Measurements from ENCODE around the gene GIPC1.
A peak's percentile ranks its signal among the peaks of the same experiment; 100 is the strongest.

The GIPC1 gene

GRCh38 chr19:14479309-14479974, 16.5 kb downstream of the GIPC1 start:
- Histone ChIP-seq H3K27me3 (ENCODE audit: control insufficient read depth, insufficient read depth, low read length) (peaks cover 10% of the 10 kb centered on the region), H3K4me3 (ENCODE audit: low read length) (no peak overlapping the region), H3K9ac (ENCODE audit: low read length) (no peak overlapping the region), H3K36me3 (ENCODE audit: control insufficient read depth, insufficient read depth, low read length) (peaks cover 12% of the 10 kb centered on the region), H3K9me3 (ENCODE audit: control insufficient read depth, low read length) (no peaks in the 10 kb centered on the region), H3K4me1 (ENCODE audit: control insufficient read depth, insufficient read depth, low read length) (peaks cover 27% of the 10 kb centered on the region)

DNA sequence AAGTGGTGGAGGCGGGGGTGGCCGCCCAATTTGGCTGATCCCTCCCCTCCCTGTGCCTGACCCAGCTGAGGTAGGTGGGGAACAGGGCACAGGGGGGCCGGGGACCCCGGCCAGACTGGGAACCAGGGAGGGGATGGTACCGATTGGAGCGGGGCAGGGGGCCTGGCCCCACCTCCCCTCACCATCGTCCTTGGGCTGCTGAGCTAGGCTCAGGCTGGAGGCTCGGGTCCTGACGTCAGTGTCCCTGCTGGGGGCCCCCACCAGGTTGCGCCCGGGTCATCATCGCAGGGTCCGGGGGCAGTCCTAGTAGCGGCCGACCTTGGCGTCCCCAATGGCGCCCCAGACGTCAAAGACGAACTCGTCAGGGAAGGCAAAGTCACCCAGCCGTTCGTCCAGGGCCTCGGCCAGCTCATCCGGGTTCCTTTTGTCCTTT, 17.8 kb downstream of the GIPC1 start:
- Histone ChIP-seq H3K4me1 (ENCODE audit: control insufficient read depth, insufficient read depth, low read length) (peaks cover 34% of the 10 kb centered on the region), H3K27me3 (ENCODE audit: control insufficient read depth, insufficient read depth, low read length) (peaks cover 19% of the 10 kb centered on the region), H3K9me3 (ENCODE audit: control insufficient read depth, low read length) (no peaks in the 10 kb centered on the region), H3K4me3 (ENCODE audit: low read length) (no peak overlapping the region), H3K9ac (ENCODE audit: low read length) (no peak overlapping the region), H3K36me3 (ENCODE audit: control insufficient read depth, insufficient read depth, low read length) (peaks cover 12% of the 10 kb centered on the region)

DNA sequence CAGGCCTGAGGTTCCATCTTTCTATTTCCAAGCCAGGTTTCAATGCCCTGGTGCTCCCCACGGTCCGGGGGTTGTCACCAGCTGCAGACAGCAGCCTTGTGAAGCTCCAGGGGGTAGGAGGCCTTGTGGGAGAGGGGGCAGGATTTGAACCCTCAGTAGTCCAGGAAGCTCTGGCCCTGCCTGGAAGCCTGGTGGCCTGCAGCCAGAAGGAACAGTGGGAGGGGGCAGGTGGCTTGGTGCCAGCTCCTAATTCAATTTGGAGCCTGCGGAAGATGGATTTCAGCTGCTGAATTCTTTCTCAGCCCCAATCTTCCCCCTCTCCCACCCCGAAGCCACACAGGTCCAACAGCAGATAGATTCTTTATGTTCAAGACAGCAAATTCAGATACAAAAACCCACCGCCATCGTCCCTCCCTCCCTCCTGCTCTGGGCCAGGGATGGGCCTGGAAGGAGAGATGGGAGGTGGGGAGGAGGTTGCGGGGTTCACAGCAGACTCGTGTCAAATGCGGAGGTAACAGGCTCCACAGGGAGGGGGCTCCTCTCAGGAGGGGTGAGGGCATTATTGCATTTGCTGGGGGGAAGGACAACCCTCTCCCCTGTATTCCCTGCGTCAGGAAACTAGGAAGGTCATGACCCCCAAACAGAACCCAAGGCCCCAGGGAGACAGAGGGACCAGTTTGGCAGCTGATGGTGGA, 18.4 kb downstream of the GIPC1 start:
- H3K4me1 ChIP-seq (ENCODE audit: control insufficient read depth, insufficient read depth, low read length) = peaks cover 37% of the 10 kb centered on the region
- H3K36me3 ChIP-seq (ENCODE audit: control insufficient read depth, insufficient read depth, low read length) = peaks cover 12% of the 10 kb centered on the region
- H3K9ac ChIP-seq (ENCODE audit: low read length) = no peak overlapping the region
- no peaks in the 10 kb centered on the region for H3K9me3 ChIP-seq (ENCODE audit: control insufficient read depth, low read length)
- H3K27me3 ChIP-seq (ENCODE audit: control insufficient read depth, insufficient read depth, low read length) = peaks cover 25% of the 10 kb centered on the region
- H3K4me3 ChIP-seq (ENCODE audit: low read length) = no peak overlapping the region

DNA sequence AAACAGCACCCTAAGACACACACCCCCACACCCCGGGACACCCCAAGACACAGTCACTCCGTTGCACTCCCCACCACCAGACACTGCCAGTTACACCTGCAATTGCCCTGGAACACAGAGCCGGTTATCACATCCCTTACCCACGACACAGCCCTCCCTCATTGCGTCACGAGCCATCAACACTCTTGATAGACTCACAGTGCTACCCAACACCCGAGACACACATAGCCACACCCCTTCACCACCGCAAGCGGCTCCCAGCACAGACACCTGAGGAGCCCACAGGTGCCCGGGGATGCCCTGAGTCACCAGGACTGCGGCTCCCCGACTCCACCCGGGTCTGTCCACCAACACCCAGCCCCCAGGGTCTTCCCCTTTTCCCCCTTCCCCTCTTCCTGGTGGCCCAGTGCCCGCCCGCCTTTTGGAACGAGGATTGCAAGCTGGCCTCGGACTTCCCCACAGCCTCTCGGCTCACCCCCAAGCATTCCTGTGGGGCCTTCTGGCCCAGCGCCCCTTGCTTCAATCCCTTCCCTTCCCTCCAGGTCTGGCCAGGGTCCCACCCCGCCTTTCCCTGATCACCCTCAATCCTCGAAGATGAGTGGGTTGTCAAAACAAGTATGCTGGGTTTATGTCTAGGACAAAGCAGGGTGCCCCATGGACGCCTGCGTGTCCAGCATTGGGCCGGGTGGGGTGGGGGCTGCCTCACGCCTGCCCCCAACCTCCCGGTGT, 19.1 kb downstream of the GIPC1 start:
- Histone ChIP-seq H3K9ac (ENCODE audit: low read length) (no peak overlapping the region), H3K9me3 (ENCODE audit: control insufficient read depth, low read length) (no peaks in the 10 kb centered on the region), H3K27me3 (ENCODE audit: control insufficient read depth, insufficient read depth, low read length) (peaks cover 29% of the 10 kb centered on the region), H3K4me1 (ENCODE audit: control insufficient read depth, insufficient read depth, low read length) (peaks cover 43% of the 10 kb centered on the region), H3K4me3 (ENCODE audit: low read length) (no peak overlapping the region), H3K36me3 (ENCODE audit: control insufficient read depth, insufficient read depth, low read length) (peaks cover 12% of the 10 kb centered on the region)

DNA sequence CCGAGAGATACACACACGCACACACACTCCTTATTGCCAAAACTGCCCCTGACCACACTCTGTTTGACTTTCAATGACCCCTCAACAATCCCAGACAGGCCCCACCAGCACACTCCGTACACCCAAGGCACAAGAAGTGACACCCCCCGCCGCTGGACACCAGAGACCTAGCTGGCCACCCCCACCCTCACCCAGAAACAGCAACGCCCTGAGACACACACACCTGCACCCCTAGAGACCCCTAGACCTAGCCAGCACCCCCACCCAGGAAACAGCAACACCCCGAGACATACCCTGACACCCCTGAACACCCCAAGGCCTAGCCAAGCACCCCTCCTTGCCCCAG, 19.6 kb downstream of the GIPC1 start:
- no peaks in the 10 kb centered on the region for H3K9me3 ChIP-seq (ENCODE audit: control insufficient read depth, low read length)
- peaks cover 29% of the 10 kb centered on the region for H3K27me3 ChIP-seq (ENCODE audit: control insufficient read depth, insufficient read depth, low read length)
- H3K36me3 ChIP-seq (ENCODE audit: control insufficient read depth, insufficient read depth, low read length) = peaks cover 12% of the 10 kb centered on the region
- no peak overlapping the region for H3K4me3 ChIP-seq (ENCODE audit: low read length)
- H3K4me1 ChIP-seq (ENCODE audit: control insufficient read depth, insufficient read depth, low read length) = peaks cover 43% of the 10 kb centered on the region
- H3K9ac ChIP-seq (ENCODE audit: low read length) = no peak overlapping the region

GRCh38 chr19:14475251-14476073, 20.5 kb downstream of the GIPC1 start, which contains the start of gene PTGER1:
TSS of gene PTGER1 (minus strand) at chr19:14475354. CDS start at chr19:14474320, 1,034 bp downstream.
- Histone ChIP-seq H3K36me3 (ENCODE audit: control insufficient read depth, insufficient read depth, low read length) (peaks cover 10% of the 10 kb centered on the region), H3K4me3 (ENCODE audit: low read length) (no peak within 1 kb of the TSS), H3K9me3 (ENCODE audit: control insufficient read depth, low read length) (no peaks in the 10 kb centered on the region), H3K9ac (ENCODE audit: low read length) (peak within 1 kb of the TSS; percentile 7), H3K4me1 (ENCODE audit: control insufficient read depth, insufficient read depth, low read length) (peaks cover 43% of the 10 kb centered on the region), H3K27me3 (ENCODE audit: control insufficient read depth, insufficient read depth, low read length) (peaks cover 29% of the 10 kb centered on the region)

GRCh38 chr19:14474827-14475226, 21.1 kb downstream of the GIPC1 start:
- no peaks in the 10 kb centered on the region for H3K9me3 ChIP-seq (ENCODE audit: control insufficient read depth, low read length)
- peaks cover 29% of the 10 kb centered on the region for H3K27me3 ChIP-seq (ENCODE audit: control insufficient read depth, insufficient read depth, low read length)
- peaks cover 43% of the 10 kb centered on the region for H3K4me1 ChIP-seq (ENCODE audit: control insufficient read depth, insufficient read depth, low read length)
- no peak overlapping the region for H3K4me3 ChIP-seq (ENCODE audit: low read length)
- H3K9ac ChIP-seq (ENCODE audit: low read length) = peak overlapping the region; percentile 7
- H3K36me3 ChIP-seq (ENCODE audit: control insufficient read depth, insufficient read depth, low read length) = peaks cover 4% of the 10 kb centered on the region

- H3K4me1 ChIP-seq (ENCODE audit: control insufficient read depth, insufficient read depth, low read length) = peaks cover 43% of the 10 kb centered on the region
- no peak overlapping the region for H3K4me3 ChIP-seq (ENCODE audit: low read length)
- H3K9ac ChIP-seq (ENCODE audit: low read length) = no peak overlapping the region
- peaks cover 29% of the 10 kb centered on the region for H3K27me3 ChIP-seq (ENCODE audit: control insufficient read depth, insufficient read depth, low read length)
- H3K9me3 ChIP-seq (ENCODE audit: control insufficient read depth, low read length) = no peaks in the 10 kb centered on the region
- no peaks in the 10 kb centered on the region for H3K36me3 ChIP-seq (ENCODE audit: control insufficient read depth, insufficient read depth, low read length)
Observed at GRCh38 chr19:14473978-14474578, 21.8 kb downstream of the GIPC1 start.

GRCh38 chr19:14473073-14473977, 22.6 kb downstream of the GIPC1 start:
- H3K27me3 ChIP-seq (ENCODE audit: control insufficient read depth, insufficient read depth, low read length) = peaks cover 29% of the 10 kb centered on the region
- peaks cover 43% of the 10 kb centered on the region for H3K4me1 ChIP-seq (ENCODE audit: control insufficient read depth, insufficient read depth, low read length)
- no peaks in the 10 kb centered on the region for H3K36me3 ChIP-seq (ENCODE audit: control insufficient read depth, insufficient read depth, low read length)
- no peaks in the 10 kb centered on the region for H3K9me3 ChIP-seq (ENCODE audit: control insufficient read depth, low read length)
- H3K9ac ChIP-seq (ENCODE audit: low read length) = no peak overlapping the region
- no peak overlapping the region for H3K4me3 ChIP-seq (ENCODE audit: low read length)

GRCh38 chr19:14472202-14472938, 23.6 kb downstream of the GIPC1 start:
- H3K9ac ChIP-seq (ENCODE audit: low read length) = no peak overlapping the region
- no peak overlapping the region for H3K4me3 ChIP-seq (ENCODE audit: low read length)
- H3K27me3 ChIP-seq (ENCODE audit: control insufficient read depth, insufficient read depth, low read length) = peaks cover 29% of the 10 kb centered on the region
- H3K4me1 ChIP-seq (ENCODE audit: control insufficient read depth, insufficient read depth, low read length) = peaks cover 43% of the 10 kb centered on the region
- H3K36me3 ChIP-seq (ENCODE audit: control insufficient read depth, insufficient read depth, low read length) = no peaks in the 10 kb centered on the region
- H3K9me3 ChIP-seq (ENCODE audit: control insufficient read depth, low read length) = no peaks in the 10 kb centered on the region
